Erythroblast (primary cell): ENCODE results near the gene CYP4F22.

Source experiments
- GATA1 ChIP-seq: IDR thresholded peaks from 2 replicates; pipeline ENCODE4 v1.6.1; 2011; ENCODE audit warnings: low read depth, mild to moderate bottlenecking, control low read depth, low read length, moderate library complexity
- POLR2A ChIP-seq: IDR thresholded peaks from 2 replicates; pipeline ENCODE4 v1.6.1; 2011; ENCODE audit warnings: mild to moderate bottlenecking, low read length

DNA sequence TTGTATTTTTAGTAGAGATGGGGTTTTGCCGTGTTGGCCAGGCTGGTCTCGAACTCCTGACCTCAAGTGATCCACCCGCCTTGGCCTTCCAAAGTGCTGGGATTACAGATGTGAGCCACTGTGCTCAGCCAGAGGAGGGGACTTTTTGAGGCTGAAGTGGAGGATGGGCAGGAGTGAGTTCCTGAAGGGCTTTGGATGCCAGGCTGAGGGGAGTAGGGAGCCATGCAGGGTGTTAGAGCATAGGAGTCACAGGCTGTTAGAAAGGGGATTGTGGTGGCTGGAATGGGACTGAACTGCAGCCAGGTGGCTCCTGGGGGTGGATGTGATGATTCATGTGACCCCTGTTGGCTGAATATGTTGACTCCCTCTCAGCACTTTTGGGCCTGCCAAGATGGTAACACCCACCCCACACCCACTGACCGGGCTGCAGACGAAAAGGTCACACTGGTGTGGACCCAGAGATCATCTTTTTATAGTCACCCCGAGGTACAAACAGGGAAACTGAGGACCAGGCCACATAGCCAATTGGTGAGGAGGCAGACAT is 11.2 kb downstream of the CYP4F22 start:
- TF ChIP-seq POLR2A (no peak), GATA1 (no peak)
